Tibial artery (tissue), 4 donors: ENCODE measurements around the gene WBP1L.

Source experiments
- DNase-seq, 2 donors: peaks; one replicate each; pipeline ENCODE4 v3.0.0-alpha.2; 2019
- H3K27ac ChIP-seq, 2 donors: fragments of 200-600 bp; sonication (generic) in 1 of 2; 1 replicate in 1 of 2; 2 replicates in 1 of 2; pipeline ENCODE4 v1.5.1; 2018 to 2019; ENCODE audit warnings: mild to moderate bottlenecking in 1 of 2
- H3K27me3 ChIP-seq, 2 donors: fragments of 200-600 bp; sonication (generic) in 1 of 2; one replicate each; pipeline versions ENCODE4 v1.5.1 to v1.6.0; 2016 to 2019
- H3K36me3 ChIP-seq, 3 donors: fragments of 200-600 bp; sonication (generic) in 2 of 3; one replicate each; pipeline ENCODE4 v1.5.1; 2016 to 2019; ENCODE audit warnings: mild to moderate bottlenecking in 2 of 3
- H3K4me1 ChIP-seq, 4 donors: fragments of 200-600 bp; sonication (generic) in 2 of 4; 1 replicate in 3 of 4; 2 replicates in 1 of 4; pipeline ENCODE4 v1.5.1; 2016 to 2019
- H3K4me3 ChIP-seq, 2 donors: fragments of 200-600 bp; sonication (generic) in 1 of 2; 1 replicate in 1 of 2; 2 replicates in 1 of 2; pipeline ENCODE4 v1.5.1; 2018 to 2019; ENCODE audit warnings: mild to moderate bottlenecking in 2 of 2
- H3K9me3 ChIP-seq, 3 donors: fragments of 200-600 bp; sonication (generic) in 1 of 3; one replicate each; pipeline ENCODE4 v1.5.1; 2016 to 2019
- intact Hi-C: fragments of 100-400 bp; cut with DNase I; formaldehyde crosslinking; loops from one replicate; pipeline ENCODE4 v1.15.0; 2023; ENCODE audit warnings: low total_unique reads
- TF ChIP-seq, protein P1 (sequence below), 2 experiments: fragments of 200-600 bp in 1 of 2; fragments of 450-650 bp in 1 of 2; IDR thresholded peaks; one replicate each; pipeline ENCODE4 v1.5.1; 2017 to 2019; ENCODE audit warnings: antibody characterized with exemption in 2 of 2, mild to moderate bottlenecking in 1 of 2, moderate library complexity in 1 of 2

Gene WBP1L

DNA sequence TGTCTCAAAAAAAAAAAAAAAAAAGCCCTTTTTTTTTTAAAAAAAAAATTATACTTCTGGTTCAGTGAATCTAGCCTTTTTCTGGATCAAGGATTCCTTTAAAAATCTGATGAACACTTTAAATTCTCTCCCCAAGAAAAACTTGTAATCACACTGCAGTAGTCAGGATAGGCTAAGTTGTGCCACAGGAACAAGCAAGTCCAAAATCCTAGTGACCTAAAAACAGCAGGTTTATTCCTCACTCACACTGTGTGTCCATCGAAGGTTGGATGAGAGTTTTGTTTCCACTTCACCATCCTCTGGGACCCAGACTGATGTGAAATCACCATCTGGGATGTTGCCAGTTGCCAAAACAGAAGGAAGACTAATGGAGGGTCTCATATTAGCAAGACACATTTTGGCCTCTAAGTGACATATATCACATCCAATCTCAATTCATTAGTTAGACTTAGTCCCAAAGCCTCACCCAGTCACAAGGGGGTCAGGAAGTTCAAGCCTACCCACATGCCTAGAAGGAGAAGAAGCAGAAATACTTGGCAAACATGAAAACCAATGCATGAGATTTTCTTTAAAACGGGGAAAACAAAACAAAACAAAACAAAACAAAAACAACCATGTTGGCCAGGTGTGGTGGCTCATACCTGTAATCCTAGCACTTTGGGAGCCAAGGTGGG is 60.8 kb downstream of the WBP1L start:
- intact Hi-C loops = no loop called here
- no peak for DNase-seq
- Histone ChIP-seq H3K4me3 (no peak overlapping the region), H3K27me3 (no peaks in the 10 kb centered on the region), H3K9me3 (no peaks in the 10 kb centered on the region), H3K4me1 (peaks cover 0 to 54% (median 46%) of the 10 kb centered on the region in 4 donors), H3K27ac (peak overlapping the region; percentile 67 to 84), H3K36me3 (peaks cover 5 to 25% (median 15%) of the 10 kb centered on the region in 3 donors)
- TF ChIP-seq, protein P1, sequence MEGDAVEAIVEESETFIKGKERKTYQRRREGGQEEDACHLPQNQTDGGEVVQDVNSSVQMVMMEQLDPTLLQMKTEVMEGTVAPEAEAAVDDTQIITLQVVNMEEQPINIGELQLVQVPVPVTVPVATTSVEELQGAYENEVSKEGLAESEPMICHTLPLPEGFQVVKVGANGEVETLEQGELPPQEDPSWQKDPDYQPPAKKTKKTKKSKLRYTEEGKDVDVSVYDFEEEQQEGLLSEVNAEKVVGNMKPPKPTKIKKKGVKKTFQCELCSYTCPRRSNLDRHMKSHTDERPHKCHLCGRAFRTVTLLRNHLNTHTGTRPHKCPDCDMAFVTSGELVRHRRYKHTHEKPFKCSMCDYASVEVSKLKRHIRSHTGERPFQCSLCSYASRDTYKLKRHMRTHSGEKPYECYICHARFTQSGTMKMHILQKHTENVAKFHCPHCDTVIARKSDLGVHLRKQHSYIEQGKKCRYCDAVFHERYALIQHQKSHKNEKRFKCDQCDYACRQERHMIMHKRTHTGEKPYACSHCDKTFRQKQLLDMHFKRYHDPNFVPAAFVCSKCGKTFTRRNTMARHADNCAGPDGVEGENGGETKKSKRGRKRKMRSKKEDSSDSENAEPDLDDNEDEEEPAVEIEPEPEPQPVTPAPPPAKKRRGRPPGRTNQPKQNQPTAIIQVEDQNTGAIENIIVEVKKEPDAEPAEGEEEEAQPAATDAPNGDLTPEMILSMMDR (IDR thresholded peaks at IDR 0.05) = no peak

GRCh38 chr10:102808380-102808779 is 64.6 kb downstream of the WBP1L start:
- H3K4me1 ChIP-seq = peaks cover 0 to 25% (median 13%) of the 10 kb centered on the region in 4 donors
- TF ChIP-seq, protein P1 (IDR thresholded peaks at IDR 0.05) = no peak
- intact Hi-C loops = no loop called here
- H3K27ac ChIP-seq = no peak overlapping the region
- H3K9me3 ChIP-seq = no peaks in the 10 kb centered on the region
- no peak for DNase-seq
- no peaks in the 10 kb centered on the region for H3K27me3 ChIP-seq
- no peak overlapping the region for H3K4me3 ChIP-seq
- H3K36me3 ChIP-seq = peaks cover 36 to 50% (median 44%) of the 10 kb centered on the region in 3 donors

DNA sequence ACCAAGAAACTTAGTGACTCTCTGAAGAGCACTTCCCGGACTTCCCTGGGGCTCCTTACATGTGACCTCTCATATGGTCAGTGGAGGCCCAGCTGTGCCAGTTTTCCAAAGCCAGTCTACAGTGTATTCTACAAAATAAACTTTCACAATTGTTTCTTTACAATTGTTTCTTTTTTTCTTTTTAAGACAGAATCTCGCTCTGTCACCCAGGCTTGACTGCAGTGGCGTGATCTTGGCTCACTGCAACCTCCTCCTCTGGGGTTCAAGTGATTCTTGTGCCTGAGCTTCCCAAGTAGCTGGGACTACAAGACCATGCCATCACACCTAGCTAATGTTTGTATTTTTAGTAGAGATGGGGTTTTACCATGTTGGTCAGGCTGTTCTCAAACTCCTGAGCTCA is 67.6 kb downstream of the WBP1L start:
- Histone ChIP-seq H3K36me3 (peaks cover 40 to 55% (median 44%) of the 10 kb centered on the region in 3 donors), H3K27ac (no peak overlapping the region), H3K4me1 (peaks cover 0 to 42% (median 35%) of the 10 kb centered on the region in 4 donors), H3K27me3 (no peaks in the 10 kb centered on the region), H3K4me3 (no peak overlapping the region), H3K9me3 (no peaks in the 10 kb centered on the region)
- TF ChIP-seq, protein P1 (IDR thresholded peaks at IDR 0.05) = no peak
- intact Hi-C loops = no loop called here
- DNase-seq = no peak

DNA sequence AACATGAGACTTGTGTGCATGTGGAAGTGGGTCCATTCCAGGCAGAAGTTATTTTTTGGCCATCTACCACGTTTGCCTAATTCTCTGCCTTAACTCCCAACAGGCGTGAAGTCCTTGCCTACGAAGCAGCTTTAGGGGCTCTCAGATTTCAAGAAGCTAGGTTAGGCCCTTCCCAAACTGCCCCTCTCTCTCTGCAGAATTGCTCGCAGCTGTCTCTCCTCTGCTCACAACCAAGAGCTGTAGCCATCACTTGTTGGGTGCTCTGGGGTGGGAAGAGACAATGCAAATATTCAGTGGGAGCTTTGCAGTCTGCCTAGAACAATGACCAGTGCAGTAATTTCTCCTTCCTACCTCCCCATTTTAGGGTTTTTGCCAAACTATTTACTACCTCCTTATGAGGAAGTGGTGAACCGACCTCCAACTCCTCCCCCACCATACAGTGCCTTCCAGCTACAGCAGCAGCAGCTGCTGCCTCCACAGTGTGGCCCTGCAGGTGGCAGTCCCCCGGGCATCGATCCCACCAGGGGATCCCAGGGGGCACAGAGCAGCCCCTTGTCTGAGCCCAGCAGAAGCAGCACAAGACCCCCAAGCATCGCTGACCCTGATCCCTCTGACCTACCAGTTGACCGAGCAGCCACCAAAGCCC is 68.6 kb downstream of the WBP1L start:
- no peaks in the 10 kb centered on the region for H3K27me3 ChIP-seq
- peaks cover 0 to 49% (median 39%) of the 10 kb centered on the region in 4 donors for H3K4me1 ChIP-seq
- TF ChIP-seq, protein P1 (IDR thresholded peaks at IDR 0.05) = no peak
- H3K36me3 ChIP-seq = peaks cover 40 to 51% (median 44%) of the 10 kb centered on the region in 3 donors
- no peaks in the 10 kb centered on the region for H3K9me3 ChIP-seq
- H3K27ac ChIP-seq = peak overlapping the region; percentile 31 to 96
- intact Hi-C loops = no loop called here
- no peak for DNase-seq
- H3K4me3 ChIP-seq = no peak overlapping the region

DNA sequence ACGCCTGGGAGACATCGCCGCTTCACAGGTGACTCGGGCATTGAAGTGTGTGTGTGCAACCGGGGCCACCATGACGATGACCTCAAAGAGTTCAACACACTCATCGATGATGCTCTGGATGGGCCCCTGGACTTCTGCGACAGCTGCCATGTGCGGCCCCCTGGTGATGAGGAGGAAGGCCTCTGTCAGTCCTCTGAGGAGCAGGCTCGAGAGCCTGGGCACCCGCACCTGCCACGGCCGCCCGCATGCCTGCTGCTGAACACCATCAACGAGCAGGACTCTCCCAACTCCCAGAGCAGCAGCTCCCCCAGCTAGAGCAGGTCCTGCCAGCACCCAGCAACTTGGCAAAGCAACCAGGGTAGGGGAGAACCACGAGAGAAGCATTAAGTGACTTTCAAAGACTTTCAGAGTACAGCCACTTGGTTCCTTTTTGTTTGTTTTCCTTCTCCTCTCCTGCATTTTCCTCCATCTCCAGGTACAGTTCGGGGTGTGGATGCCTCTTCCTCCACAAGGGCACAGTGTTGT is 69.3 kb downstream of the WBP1L start:
- Histone ChIP-seq H3K9me3 (no peaks in the 10 kb centered on the region), H3K4me1 (peaks cover 0 to 53% (median 39%) of the 10 kb centered on the region in 4 donors), H3K27ac (peak overlapping the region; percentile 90 to 96), H3K27me3 (no peaks in the 10 kb centered on the region), H3K4me3 (no peak overlapping the region), H3K36me3 (peaks cover 40 to 51% (median 44%) of the 10 kb centered on the region in 3 donors)
- TF ChIP-seq, protein P1 (IDR thresholded peaks at IDR 0.05) = no peak
- intact Hi-C loops = no loop called here
- DNase-seq = no peak
